Measurements from ENCODE around the gene EGFL6.

DNA sequence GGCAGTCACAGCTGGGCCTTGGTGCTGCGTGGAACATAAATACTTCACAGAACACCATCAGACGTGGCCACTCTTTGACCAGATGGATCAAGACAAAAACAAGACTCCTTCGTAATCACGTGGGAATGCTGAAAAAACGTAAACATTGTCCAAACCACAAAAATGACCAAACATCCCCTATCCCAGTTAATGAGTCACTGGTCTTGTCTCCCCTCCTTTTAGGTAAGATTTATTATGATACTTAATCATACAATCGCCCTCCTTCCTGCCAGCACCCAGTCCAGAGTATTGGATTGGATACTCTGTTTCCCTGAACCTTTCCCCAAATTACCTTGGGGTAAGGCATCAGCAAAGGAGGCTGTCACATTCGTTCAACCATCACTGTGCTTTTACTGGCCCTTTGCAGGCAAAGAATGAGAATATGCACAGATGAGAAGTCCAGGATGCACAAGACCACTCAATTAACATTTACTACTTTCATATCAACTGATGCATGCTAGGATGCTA lies 82.9 kb downstream of the EGFL6 start:
- TF ChIP-seq EZH2 (IDR thresholded peaks at IDR 0.05; ENCODE audit: low read length, unreplicated experiment) (no peak), EZH2phosphoT487 (IDR thresholded peaks at IDR 0.05; ENCODE audit: borderline replicate concordance, low read length) (no peak)
- TF ChIP-seq, protein P1, sequence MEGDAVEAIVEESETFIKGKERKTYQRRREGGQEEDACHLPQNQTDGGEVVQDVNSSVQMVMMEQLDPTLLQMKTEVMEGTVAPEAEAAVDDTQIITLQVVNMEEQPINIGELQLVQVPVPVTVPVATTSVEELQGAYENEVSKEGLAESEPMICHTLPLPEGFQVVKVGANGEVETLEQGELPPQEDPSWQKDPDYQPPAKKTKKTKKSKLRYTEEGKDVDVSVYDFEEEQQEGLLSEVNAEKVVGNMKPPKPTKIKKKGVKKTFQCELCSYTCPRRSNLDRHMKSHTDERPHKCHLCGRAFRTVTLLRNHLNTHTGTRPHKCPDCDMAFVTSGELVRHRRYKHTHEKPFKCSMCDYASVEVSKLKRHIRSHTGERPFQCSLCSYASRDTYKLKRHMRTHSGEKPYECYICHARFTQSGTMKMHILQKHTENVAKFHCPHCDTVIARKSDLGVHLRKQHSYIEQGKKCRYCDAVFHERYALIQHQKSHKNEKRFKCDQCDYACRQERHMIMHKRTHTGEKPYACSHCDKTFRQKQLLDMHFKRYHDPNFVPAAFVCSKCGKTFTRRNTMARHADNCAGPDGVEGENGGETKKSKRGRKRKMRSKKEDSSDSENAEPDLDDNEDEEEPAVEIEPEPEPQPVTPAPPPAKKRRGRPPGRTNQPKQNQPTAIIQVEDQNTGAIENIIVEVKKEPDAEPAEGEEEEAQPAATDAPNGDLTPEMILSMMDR (conservative IDR thresholded peaks at IDR 0.05; ENCODE audit: low read depth, low read length), result no peak

Measured in PC-3 (cell line).